ENCODE data around the gene WWOX.

The WWOX gene

GRCh38 chr16:78105517-78105916 is 6.1 kb downstream of the WWOX start:
- no peak for DNase-seq (ENCODE audit: low read depth, low spot score)

- no peak for DNase-seq (ENCODE audit: low read depth, low spot score)
Measured at GRCh38 chr16:78106686-78107085, 7.2 kb downstream of the WWOX start.

GRCh38 chr16:78108451-78108850 is 9.0 kb downstream of the WWOX start:
- DNase-seq (ENCODE audit: low read depth, low spot score), result no peak

- DNase-seq (ENCODE audit: low read depth, low spot score), result no peak
Measured at GRCh38 chr16:78113258-78113657, 13.8 kb downstream of the WWOX start.

- DNase-seq (ENCODE audit: low read depth, low spot score), result no peak
Measured at GRCh38 chr16:78115659-78116058, 16.2 kb downstream of the WWOX start.

- no peak for DNase-seq (ENCODE audit: low read depth, low spot score)
Measured at GRCh38 chr16:78116946-78117345, 17.5 kb downstream of the WWOX start.

GRCh38 chr16:78117391-78117790 is 17.9 kb downstream of the WWOX start:
- no peak for DNase-seq (ENCODE audit: low read depth, low spot score)

- no peak for DNase-seq (ENCODE audit: low read depth, low spot score)
Measured at GRCh38 chr16:78118469-78119025, 19.1 kb downstream of the WWOX start.

- DNase-seq (ENCODE audit: low read depth, low spot score), result no peak
Measured at GRCh38 chr16:78122774-78123315, 23.4 kb downstream of the WWOX start.

- no peak for DNase-seq (ENCODE audit: low read depth, low spot score)
Measured at GRCh38 chr16:78125112-78125844, 25.8 kb downstream of the WWOX start.

- DNase-seq (ENCODE audit: low read depth, low spot score), result no peak
Measured at GRCh38 chr16:78126662-78127061, 27.2 kb downstream of the WWOX start.

- DNase-seq (ENCODE audit: low read depth, low spot score), result no peak
Measured at GRCh38 chr16:78127130-78127529, 27.7 kb downstream of the WWOX start.

- DNase-seq (ENCODE audit: low read depth, low spot score), result no peak
Measured at GRCh38 chr16:78128913-78129312, 29.5 kb downstream of the WWOX start.

GRCh38 chr16:78129349-78129748 is 29.9 kb downstream of the WWOX start:
- DNase-seq (ENCODE audit: low read depth, low spot score), result no peak

- DNase-seq (ENCODE audit: low read depth, low spot score), result no peak
Measured at GRCh38 chr16:78130083-78130608, 30.7 kb downstream of the WWOX start.

- no peak for DNase-seq (ENCODE audit: low read depth, low spot score)
Measured at GRCh38 chr16:78130950-78131349, 31.5 kb downstream of the WWOX start.

GRCh38 chr16:78133919-78134318 is 34.5 kb downstream of the WWOX start:
- DNase-seq (ENCODE audit: low read depth, low spot score), result no peak

- no peak for DNase-seq (ENCODE audit: low read depth, low spot score)
Measured at GRCh38 chr16:78134944-78135619, 35.6 kb downstream of the WWOX start.

- DNase-seq (ENCODE audit: low read depth, low spot score), result no peak
Measured at GRCh38 chr16:78137179-78137578, 37.7 kb downstream of the WWOX start.

- no peak for DNase-seq (ENCODE audit: low read depth, low spot score)
Measured at GRCh38 chr16:78137782-78138616, 38.5 kb downstream of the WWOX start.

GRCh38 chr16:78140818-78141466 is 41.5 kb downstream of the WWOX start:
- DNase-seq (ENCODE audit: low read depth, low spot score), result no peak
